Natural killer cell (primary cell): ENCODE measurements around the gene LRRC8C. TPM values are rescaled to one million over a fixed set of nuclear protein-coding genes. Genes with fewer than 3 reads are reported as not detected.

Source experiments
- ATAC-seq, 3 donors: fragments of 150-1000 bp in 2 of 3; fragments of 200-7000 bp in 1 of 3; cut with Tn5 transposase; 1 replicate in 1 of 3; 2 replicates in 2 of 3; pipeline ENCODE4 v1.10.0; 2021; ENCODE audit warnings: mild to moderate bottlenecking in 2 of 3, moderate library complexity in 2 of 3
- DNase-seq, 2 donors: peaks; one replicate each; pipeline versions ENCODE4 v3.0.0 to v3.0.0-alpha.2; 2013 to 2021; ENCODE audit warnings: mixed read lengths in 1 of 2
- H3K27ac ChIP-seq: one replicate; pipeline ENCODE4 v1.5.1; 2013; ENCODE audit warnings: mild to moderate bottlenecking, low read length
- H3K27me3 ChIP-seq: one replicate; pipeline ENCODE4 v1.6.1; 2013; ENCODE audit warnings: low read length; ENCODE audit not compliant: control insufficient read depth, insufficient read depth
- H3K36me3 ChIP-seq: one replicate; pipeline ENCODE4 v1.6.1; 2013; ENCODE audit warnings: low read length; ENCODE audit not compliant: control insufficient read depth, insufficient read depth
- H3K4me1 ChIP-seq: one replicate; pipeline ENCODE4 v1.6.1; 2013; ENCODE audit warnings: low read length; ENCODE audit not compliant: control insufficient read depth, insufficient read depth
- H3K4me3 ChIP-seq: one replicate; pipeline ENCODE4 v1.5.1; 2013; ENCODE audit warnings: low read length
- H3K9me3 ChIP-seq: one replicate; pipeline ENCODE4 v1.6.1; 2013; ENCODE audit warnings: low read length; ENCODE audit not compliant: control insufficient read depth, insufficient read depth
- H3K27ac Mint-ChIP-seq, 2 donors: one replicate each; pipeline ENCODE4 v1.8.0; 2022; ENCODE audit warnings: mild to moderate bottlenecking in 2 of 2, mixed read lengths in 2 of 2, moderate library complexity in 1 of 2
- H3K27me3 Mint-ChIP-seq, 2 donors: one replicate each; pipeline ENCODE4 v1.8.0; 2022; ENCODE audit warnings: low read depth in 2 of 2, mixed read lengths in 2 of 2
- H3K36me3 Mint-ChIP-seq: one replicate; pipeline ENCODE4 v1.8.0; 2022; ENCODE audit warnings: mixed read lengths
- H3K4me1 Mint-ChIP-seq, 2 donors: one replicate each; pipeline ENCODE4 v1.8.0; 2022; ENCODE audit warnings: mixed read lengths in 2 of 2
- H3K4me3 Mint-ChIP-seq: one replicate; pipeline ENCODE4 v1.8.0; 2022; ENCODE audit warnings: mild to moderate bottlenecking, moderate library complexity, mixed read lengths
- H3K9me3 Mint-ChIP-seq, 2 donors: one replicate each; pipeline ENCODE4 v1.8.0; 2022; ENCODE audit warnings: mixed read lengths in 2 of 2
- WGBS: methylation state at CpG from one replicate; pipeline ENCODE4 v1.1.7; 2013; ENCODE audit warnings: missing lambda C conversion rate; ENCODE audit not compliant: insufficient coverage; 5-methylcytosine and 5-hydroxymethylcytosine counted together
- intact Hi-C: fragments of 100-400 bp; cut with micrococcal nuclease; formaldehyde crosslinking; loops from one replicate; pipeline ENCODE4 v1.14.2; 2022
- total RNA-seq, 4 donors: library from RNA; stranded (reverse); fragments of 120-200 nt in 1 of 4; gene quantifications; one replicate each; pipeline versions ENCODE4 v1.2.3 to v1.2.4, GENCODE V29; 2013 to 2022
- TF ChIP-seq, protein P1 (sequence below): fragments of 200-600 bp; IDR thresholded peaks from one replicate; pipeline ENCODE4 v1.8.0; 2022; ENCODE audit warnings: antibody characterized with exemption

LRRC8C gene
- total RNA-seq, 3 donors from 2014 or later (not counting 1 experiment from before 2014, with no cell fraction given): 7.6 to 19.1 (median 15.1) TPM

DNA sequence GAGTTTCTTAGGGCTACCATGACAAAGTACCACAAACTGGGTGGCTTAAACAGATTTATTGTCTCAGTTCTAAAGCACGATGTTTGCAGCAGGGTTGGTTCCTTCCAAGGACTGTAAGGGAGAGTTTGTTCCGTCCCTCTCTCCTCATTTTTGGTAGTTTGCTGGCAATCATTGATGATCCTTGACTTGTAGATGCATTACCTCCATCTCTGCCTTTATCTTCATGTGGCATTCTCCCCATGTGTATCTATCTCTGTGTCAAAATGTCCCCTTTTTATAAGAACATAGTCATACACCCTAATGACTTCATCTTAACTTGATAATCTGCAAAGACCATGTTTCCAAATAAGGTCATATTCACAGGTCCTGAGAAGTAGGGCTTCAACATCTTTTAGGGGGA is 90.2 kb downstream of the LRRC8C start:
- H3K27ac ChIP-seq: no peak overlapping the region
- H3K27ac Mint-ChIP-seq: peak overlapping the region; percentile 53 to 84
- H3K36me3 Mint-ChIP-seq: no peaks in the 10 kb centered on the region
- DNase-seq (no peak), ATAC-seq (no peak)
- WGBS: 96% methylated on average over 2 of the region's 2 CpGs
- H3K4me1 ChIP-seq: peaks cover 33% of the 10 kb centered on the region
- TF ChIP-seq, protein P1, sequence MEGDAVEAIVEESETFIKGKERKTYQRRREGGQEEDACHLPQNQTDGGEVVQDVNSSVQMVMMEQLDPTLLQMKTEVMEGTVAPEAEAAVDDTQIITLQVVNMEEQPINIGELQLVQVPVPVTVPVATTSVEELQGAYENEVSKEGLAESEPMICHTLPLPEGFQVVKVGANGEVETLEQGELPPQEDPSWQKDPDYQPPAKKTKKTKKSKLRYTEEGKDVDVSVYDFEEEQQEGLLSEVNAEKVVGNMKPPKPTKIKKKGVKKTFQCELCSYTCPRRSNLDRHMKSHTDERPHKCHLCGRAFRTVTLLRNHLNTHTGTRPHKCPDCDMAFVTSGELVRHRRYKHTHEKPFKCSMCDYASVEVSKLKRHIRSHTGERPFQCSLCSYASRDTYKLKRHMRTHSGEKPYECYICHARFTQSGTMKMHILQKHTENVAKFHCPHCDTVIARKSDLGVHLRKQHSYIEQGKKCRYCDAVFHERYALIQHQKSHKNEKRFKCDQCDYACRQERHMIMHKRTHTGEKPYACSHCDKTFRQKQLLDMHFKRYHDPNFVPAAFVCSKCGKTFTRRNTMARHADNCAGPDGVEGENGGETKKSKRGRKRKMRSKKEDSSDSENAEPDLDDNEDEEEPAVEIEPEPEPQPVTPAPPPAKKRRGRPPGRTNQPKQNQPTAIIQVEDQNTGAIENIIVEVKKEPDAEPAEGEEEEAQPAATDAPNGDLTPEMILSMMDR: no peak
- H3K27me3 Mint-ChIP-seq: no peaks in the 10 kb centered on the region
- intact Hi-C loops: loop anchor here (5.0 kb wide), 1 partner anchor 39 kb away; no protein-coding TSS in a partner anchor
- peaks cover 70 to 78% of the 10 kb centered on the region in 2 donors for H3K4me1 Mint-ChIP-seq
- H3K9me3 Mint-ChIP-seq: no peaks in the 10 kb centered on the region
- no peaks in the 10 kb centered on the region for H3K9me3 ChIP-seq
- no peaks in the 10 kb centered on the region for H3K27me3 ChIP-seq
- H3K4me3 ChIP-seq: no peak overlapping the region
- no peak overlapping the region for H3K4me3 Mint-ChIP-seq
- no peaks in the 10 kb centered on the region for H3K36me3 ChIP-seq

DNA sequence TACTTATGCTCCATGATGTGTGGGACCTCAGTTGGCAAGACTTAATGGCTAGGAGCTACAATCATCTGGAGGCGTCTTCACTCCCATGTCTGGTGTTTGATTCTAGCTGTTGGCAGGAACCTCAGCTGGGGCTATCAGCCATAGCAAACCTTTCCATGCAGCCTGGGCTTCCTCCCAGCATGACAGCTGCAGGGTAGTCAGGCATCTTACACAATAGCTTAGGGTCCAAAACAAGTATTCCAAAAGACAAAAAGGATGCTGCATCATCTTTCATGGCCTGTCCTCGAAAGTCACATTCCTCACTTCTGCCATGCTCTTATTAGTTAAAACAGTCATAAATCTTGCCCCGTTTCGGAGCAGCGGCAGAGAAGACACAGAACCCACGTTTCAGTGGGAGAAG is 90.9 kb downstream of the LRRC8C start:
- Mint-ChIP-seq H3K4me3 (peak overlapping the region; percentile 1), H3K9me3 (no peaks in the 10 kb centered on the region), H3K27ac (peak overlapping the region; percentile 53 to 84), H3K4me1 (peaks cover 76 to 85% of the 10 kb centered on the region in 2 donors), H3K27me3 (no peaks in the 10 kb centered on the region), H3K36me3 (no peaks in the 10 kb centered on the region)
- intact Hi-C loops: loop anchor here (1.0 to 5.0 kb wide), 2 partner anchors 15 to 38 kb away; no protein-coding TSS in a partner anchor
- Histone ChIP-seq H3K4me1 (peaks cover 37% of the 10 kb centered on the region), H3K9me3 (no peaks in the 10 kb centered on the region), H3K27ac (no peak overlapping the region), H3K36me3 (no peaks in the 10 kb centered on the region), H3K27me3 (no peaks in the 10 kb centered on the region), H3K4me3 (no peak overlapping the region)
- TF ChIP-seq, protein P1: no peak
- DNase-seq (no peak), ATAC-seq (no peak)
- WGBS: 97% methylated on average over 2 of the region's 6 CpGs

DNA sequence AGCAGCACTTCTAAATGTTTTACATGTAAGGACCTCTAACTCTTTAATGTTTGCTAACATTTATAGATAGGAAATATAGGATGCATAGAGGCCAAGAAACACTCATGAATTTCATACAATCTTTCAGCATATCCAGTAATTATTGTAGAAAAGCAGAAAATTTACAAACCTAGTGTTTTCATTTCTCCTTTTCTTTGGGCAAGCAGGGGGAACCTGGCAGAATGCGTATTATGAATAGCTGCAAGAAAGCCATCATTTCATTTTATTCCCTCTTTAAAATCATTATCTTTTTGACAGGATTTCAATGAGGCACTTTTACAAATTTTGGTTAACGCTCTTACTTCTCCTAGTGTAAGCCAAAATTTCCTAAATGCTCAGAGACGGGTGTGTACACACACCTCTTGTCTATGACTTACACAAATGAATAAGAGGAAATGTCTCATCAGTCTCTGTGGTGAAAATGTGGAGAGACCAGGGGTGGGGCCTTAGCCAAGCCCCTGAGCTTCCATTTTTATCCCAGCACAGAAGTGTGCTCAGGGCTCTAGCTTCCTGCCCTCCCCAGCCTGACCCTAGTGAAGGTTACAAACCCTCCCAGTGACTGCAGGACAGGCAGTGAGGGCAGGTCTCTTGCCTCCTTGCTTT is 91.6 kb downstream of the LRRC8C start:
- H3K4me1 Mint-ChIP-seq: peaks cover 75 to 83% of the 10 kb centered on the region in 2 donors
- Histone ChIP-seq H3K9me3 (no peaks in the 10 kb centered on the region), H3K27me3 (no peaks in the 10 kb centered on the region), H3K27ac (peak overlapping the region; percentile 32), H3K4me1 (peaks cover 36% of the 10 kb centered on the region), H3K36me3 (no peaks in the 10 kb centered on the region), H3K4me3 (no peak overlapping the region)
- DNase-seq (peak in 1 of 2 donors; percentile 21), ATAC-seq (peak; percentile 33 to 68 (median 46))
- no peaks in the 10 kb centered on the region for H3K9me3 Mint-ChIP-seq
- H3K36me3 Mint-ChIP-seq: no peaks in the 10 kb centered on the region
- intact Hi-C loops: loop anchor here (1.0 to 5.0 kb wide), 2 partner anchors 15 to 38 kb away; no protein-coding TSS in a partner anchor
- TF ChIP-seq, protein P1: no peak
- WGBS: 69% methylated on average over 2 of the region's 3 CpGs
- H3K27ac Mint-ChIP-seq: peak overlapping the region; percentile 53 to 84
- no peaks in the 10 kb centered on the region for H3K27me3 Mint-ChIP-seq
- H3K4me3 Mint-ChIP-seq: peak overlapping the region; percentile 1
